Measurements from ENCODE around the gene ATXN7L1.

The ATXN7L1 gene

GRCh38 chr7:105822806-105823205 is 53.6 kb downstream of the ATXN7L1 start:
- DNase-seq = no peak

GRCh38 chr7:105821527-105821926 is 54.9 kb downstream of the ATXN7L1 start:
- DNase-seq = no peak

DNA sequence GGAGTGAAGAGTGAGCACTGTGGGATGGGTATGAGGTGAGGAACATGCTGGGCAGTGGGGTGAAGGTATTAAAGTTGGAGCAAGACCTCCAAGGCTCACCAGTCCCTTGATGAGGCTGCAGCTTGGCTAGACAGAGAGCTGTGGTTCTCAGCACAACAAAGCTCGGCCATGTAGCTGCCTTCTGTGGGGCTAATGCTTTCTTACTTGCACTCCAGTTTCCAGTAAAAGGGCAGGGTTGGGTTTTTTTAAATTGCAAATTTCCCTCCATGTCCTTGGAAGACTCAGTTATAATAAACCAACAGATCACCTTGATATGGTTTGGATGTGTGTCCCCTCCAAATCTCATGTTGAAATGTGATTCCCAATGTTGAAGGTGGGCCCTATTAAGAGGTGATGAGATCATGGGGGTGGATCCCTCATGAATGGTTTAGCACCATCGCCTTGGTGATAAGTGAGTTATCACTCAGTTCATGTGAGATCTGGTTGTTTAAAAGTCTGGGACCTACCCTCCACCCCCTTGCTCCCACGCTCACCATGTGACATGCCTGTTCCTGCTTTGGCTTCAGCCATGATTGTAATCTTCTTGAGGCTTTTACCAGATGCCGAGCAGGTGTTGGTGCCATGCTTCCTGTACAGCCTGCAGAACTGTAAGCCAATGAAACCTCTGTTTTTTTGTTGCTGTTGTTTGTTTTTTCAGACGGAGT is 55.9 kb downstream of the ATXN7L1 start:
- DNase-seq = no peak

- DNase-seq = no peak
Observed at GRCh38 chr7:105819559-105819958, 56.8 kb downstream of the ATXN7L1 start.

- peak; percentile 8 for DNase-seq
Observed at GRCh38 chr7:105816954-105817615, 59.3 kb downstream of the ATXN7L1 start.

- DNase-seq = no peak
Observed at GRCh38 chr7:105816266-105816843, 60.0 kb downstream of the ATXN7L1 start.

GRCh38 chr7:105815576-105815975 is 60.8 kb downstream of the ATXN7L1 start:
- no peak for DNase-seq

DNA sequence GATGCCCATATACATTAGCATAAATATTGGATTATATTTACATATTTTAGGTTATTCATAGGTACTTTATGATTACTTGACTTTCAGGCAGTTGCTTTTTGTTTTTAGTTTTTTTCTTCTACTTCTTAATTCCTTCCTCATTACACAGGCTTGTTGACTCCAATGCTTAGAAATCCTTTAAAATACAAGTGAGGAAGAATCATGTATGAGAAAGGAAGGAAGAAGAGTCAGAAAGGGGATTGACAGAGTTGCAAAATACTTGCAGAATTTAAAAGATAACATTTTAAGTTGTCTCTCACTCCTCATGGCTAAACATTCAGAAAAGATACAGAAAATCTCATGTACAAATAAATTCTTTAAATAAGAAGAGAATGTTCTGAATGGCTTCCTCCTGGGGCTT is 61.9 kb downstream of the ATXN7L1 start:
- no peak for DNase-seq

- DNase-seq = no peak
Observed at GRCh38 chr7:105811189-105811847, 65.1 kb downstream of the ATXN7L1 start.

DNA sequence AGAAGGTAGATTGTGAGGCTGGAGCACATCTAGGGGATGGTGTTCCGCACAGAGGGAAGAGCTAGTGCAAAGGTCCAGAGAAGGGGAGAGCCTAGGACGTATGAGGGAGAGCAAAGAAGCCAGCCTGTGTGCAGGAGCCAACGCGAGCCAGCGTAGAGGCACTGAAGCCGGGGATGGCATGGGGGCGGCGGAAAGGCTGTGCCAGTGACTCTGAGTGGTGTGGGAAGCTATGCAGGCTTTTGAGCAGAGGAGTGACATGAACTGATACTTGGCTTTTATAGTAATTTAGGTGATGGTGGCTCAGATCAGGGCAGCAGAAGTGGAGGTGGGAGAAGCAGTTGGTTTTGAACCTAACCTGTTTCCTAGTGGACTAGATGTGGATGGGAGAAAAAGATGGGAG is 65.8 kb downstream of the ATXN7L1 start:
- DNase-seq = no peak

- no peak for DNase-seq
Observed at GRCh38 chr7:105808703-105809590, 67.5 kb downstream of the ATXN7L1 start.

DNA sequence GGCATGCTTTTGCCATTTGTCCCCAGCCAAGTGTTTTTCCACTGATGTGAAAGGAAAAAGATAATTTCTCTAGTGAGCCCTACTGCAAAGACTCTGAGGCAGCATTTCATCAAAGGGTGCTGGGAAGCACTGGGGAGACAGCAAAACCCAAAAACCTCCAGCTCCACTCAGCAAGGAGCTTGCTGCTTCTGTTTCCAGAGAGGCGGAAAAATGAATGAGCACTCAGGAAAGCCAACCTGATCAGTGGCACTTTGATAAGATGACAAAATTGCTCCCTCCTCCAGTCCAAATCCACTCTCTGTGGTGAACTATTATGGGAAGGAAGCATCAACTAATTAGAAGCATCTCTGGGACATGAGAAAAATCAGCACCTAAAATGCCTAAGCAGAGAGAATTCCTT is 68.2 kb downstream of the ATXN7L1 start:
- DNase-seq = no peak

- no peak for DNase-seq
Observed at GRCh38 chr7:105807448-105807762, 69.0 kb downstream of the ATXN7L1 start.

DNA sequence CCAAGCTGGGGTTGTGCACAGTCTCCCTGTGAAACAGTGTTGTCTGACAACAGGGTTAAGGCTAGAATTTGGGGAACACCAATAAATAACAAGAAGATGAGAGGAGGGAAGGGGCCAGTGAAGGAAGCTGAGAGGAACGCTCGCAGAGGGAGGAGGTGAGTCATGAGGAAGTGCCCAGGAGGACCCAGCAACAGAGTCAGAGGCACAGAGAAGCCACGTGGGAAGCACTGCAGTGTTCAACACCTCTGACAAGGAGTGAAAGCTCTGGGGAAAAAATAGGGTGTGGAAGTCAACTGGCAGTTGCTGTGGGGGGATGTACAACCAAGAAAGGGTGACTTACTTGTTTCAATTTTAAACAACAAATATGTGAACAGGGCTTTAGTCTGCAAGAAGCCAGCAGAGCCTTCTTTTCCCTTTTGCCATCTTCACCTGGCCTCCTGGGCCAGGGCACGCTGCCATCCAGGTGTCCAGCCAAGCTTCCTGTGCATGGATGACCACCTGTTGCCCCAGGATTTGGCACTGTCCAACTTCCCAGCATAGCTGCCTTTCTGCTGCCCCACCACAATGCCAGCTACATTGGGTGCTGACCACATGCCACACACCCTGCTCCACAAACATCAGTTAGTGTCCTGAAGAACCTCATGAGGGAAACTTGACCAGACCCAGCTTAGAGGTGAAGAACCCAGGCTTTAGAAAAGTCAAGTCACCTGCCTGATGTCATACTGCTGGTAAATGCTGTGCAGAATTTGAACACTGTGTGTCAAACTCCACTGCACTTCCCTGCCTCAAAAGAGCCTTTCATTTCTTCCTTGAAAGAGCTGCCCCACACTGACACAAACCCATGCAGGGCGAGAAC is 69.6 kb downstream of the ATXN7L1 start:
- no peak for DNase-seq

GRCh38 chr7:105805447-105806019 is 70.9 kb downstream of the ATXN7L1 start:
- DNase-seq = no peak

DNA sequence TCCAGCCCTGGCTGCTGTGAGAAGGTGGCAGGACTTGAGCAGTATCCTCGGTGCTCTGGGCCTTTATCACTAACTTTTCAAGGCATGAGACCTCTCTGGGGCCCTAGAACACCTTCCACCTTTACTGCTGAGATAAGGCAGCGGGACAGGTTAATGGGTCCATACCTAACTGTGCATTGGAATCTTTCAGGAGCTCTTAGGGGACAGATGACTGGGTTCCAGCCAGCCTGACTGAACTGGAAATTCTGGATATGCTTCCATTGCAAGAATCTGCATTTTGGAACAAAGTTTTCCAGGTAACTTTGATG is 73.0 kb downstream of the ATXN7L1 start:
- no peak for DNase-seq

DNA sequence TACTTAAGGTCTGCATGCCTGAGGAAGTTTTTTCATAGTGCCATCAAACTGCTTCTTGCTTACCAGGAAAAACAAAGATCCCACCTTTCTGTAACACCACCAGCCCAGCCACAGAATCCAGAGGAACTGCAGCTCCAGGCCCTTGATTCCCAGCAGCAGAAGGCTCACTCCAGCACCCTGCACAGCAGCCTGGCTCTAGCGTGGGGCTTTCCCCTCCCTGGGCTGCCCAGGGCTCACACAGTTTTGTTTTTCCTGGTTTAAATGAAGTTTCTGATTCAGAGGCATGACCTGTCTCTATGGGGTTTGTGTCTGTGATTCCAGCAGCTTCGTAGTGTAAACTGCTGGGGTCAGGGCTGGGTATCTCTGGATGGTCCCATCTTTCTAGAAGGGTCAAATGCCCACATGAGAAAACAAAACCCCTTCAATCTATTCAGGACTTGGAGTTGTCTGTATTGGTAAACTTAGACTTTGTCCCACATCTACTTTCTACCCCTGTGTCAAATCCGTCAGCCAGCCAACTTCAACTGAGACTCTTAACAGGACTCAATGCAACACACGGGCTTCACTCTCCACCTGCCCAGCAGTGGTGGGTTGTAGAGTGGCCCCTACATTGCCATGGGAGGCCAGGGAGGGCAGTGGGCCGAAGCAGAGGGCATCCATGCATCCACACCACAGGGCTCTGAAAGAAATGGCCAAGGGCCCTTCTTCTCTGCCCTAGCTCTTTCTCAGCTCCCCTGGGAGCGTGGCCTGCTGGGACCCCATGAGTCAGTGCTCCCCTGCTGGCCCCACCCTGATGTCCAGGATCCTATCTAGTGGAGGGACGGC is 73.6 kb downstream of the ATXN7L1 start:
- no peak for DNase-seq

- no peak for DNase-seq
Observed at GRCh38 chr7:105800849-105801534, 75.4 kb downstream of the ATXN7L1 start.

DNA sequence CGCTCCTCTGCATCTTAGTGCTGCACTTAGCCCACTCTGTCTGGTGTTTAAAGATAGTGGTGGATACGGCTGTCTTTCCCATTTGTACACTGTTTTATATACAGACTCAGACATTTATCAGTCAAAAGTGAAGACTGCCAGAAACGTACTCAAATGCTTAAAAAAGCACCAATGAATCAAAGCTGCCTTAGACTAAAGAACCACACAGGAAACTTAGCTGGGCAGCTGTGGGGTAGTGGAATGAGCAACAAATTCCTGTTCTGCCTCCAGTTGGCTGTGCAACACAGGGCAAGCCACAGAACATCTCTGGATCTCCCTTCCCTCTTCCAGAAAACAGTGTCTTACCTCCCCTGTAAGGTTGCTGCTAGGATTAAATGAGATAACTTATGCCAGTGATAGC is 76.0 kb downstream of the ATXN7L1 start:
- DNase-seq = no peak

DNA sequence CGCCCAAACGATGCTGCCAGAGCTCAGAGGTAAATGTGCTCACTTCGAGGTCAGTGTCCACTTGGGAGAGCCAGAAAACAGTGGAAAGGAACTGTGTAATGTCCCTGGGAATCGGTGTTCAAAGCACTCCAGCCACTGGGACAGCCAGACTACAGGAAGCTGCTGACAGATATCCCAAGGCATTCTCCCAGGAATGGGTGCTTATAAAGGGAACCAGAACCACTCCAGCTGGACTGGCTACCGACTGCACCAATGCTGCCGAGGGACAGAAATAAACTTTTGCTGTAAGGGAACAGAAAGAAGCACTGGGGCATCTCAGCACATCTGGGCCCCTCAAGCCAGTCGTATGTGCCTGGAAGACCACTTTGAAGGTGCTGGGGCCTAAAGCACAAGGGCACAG is 76.7 kb downstream of the ATXN7L1 start:
- no peak for DNase-seq
